Colonic mucosa (tissue), 4 donors: ENCODE results near the gene USP11. TPM values are rescaled to one million over a fixed set of nuclear protein-coding genes. Genes with fewer than 3 reads are reported as not detected.
"Not testable (repeated sequence)": the region's sequence is repeated elsewhere in the genome, so short reads cannot be mapped to it uniquely, and the experiment has no call there.

Source experiments
- DNase-seq: peaks from one replicate; pipeline ENCODE4 v3.0.0-alpha.2; 2020
- H3K27ac ChIP-seq: fragments of 200-600 bp; one replicate; pipeline ENCODE4 v1.8.0; 2021
- H3K27me3 ChIP-seq: fragments of 200-600 bp; one replicate; pipeline ENCODE4 v1.8.0; 2021
- H3K36me3 ChIP-seq: fragments of 200-600 bp; one replicate; pipeline ENCODE4 v1.8.0; 2021
- H3K4me1 ChIP-seq: fragments of 200-600 bp; one replicate; pipeline ENCODE4 v1.8.0; 2021; ENCODE audit warnings: mild to moderate bottlenecking
- H3K4me3 ChIP-seq: fragments of 200-600 bp; one replicate; pipeline ENCODE4 v1.8.0; 2021
- H3K9ac ChIP-seq, 2 donors: one replicate each; pipeline ENCODE4 v1.7.0; 2013; ENCODE audit warnings: control low read depth in 2 of 2, low read depth in 2 of 2, low read length in 2 of 2
- H3K9me3 ChIP-seq: fragments of 200-600 bp; one replicate; pipeline ENCODE4 v1.8.0; 2021
- intact Hi-C: fragments of 100-400 bp; cut with DNase I; formaldehyde crosslinking; loops from one replicate; pipeline ENCODE4 v1.14.1; 2022
- total RNA-seq, 2 donors: library from RNA; stranded (reverse); fragmentation: NEBNext Ultra II Directional in 1 of 2; extraction: Animal tissue kit (Norgen Biotek cat#: 25700) in 1 of 2; gene quantifications; one replicate each; pipeline ENCODE4 v1.2.1, GENCODE V29; 2021
- TF ChIP-seq, protein P1 (sequence below): fragments of 200-600 bp; IDR thresholded peaks from one replicate; pipeline ENCODE4 v1.8.0; 2022; ENCODE audit warnings: antibody characterized with exemption, mild to moderate bottlenecking
- donor health status: healthy.
- donor health status: DM: no; HTN: no; CAD: no.
- donor health status: DM: no; HTN: no; CAD: no.

USP11 gene
- total RNA-seq, 2 donors from 2014 or later = 20.7 to 22.9 TPM

DNA sequence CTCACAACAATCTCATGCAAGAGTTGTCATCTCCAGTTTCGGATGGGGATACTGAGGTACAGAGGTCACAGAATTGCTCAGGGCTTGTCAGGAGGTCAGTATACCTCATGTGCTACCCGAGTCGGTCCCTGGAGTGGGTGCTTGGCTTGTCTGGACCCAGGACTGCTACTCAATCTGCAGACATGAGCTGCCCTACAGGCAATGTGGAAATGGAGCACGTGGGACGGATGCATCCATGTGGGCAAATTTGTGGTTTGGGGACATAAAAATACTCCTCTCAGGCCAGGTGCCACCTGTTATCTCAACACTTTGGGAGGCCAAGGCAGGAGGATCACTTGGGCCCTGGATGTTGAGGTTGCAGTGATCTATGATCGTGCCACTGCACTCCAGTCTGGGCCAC lies 15.8 kb downstream of the USP11 start:
- H3K27me3 ChIP-seq = no peaks in the 10 kb centered on the region
- TF ChIP-seq, protein P1, sequence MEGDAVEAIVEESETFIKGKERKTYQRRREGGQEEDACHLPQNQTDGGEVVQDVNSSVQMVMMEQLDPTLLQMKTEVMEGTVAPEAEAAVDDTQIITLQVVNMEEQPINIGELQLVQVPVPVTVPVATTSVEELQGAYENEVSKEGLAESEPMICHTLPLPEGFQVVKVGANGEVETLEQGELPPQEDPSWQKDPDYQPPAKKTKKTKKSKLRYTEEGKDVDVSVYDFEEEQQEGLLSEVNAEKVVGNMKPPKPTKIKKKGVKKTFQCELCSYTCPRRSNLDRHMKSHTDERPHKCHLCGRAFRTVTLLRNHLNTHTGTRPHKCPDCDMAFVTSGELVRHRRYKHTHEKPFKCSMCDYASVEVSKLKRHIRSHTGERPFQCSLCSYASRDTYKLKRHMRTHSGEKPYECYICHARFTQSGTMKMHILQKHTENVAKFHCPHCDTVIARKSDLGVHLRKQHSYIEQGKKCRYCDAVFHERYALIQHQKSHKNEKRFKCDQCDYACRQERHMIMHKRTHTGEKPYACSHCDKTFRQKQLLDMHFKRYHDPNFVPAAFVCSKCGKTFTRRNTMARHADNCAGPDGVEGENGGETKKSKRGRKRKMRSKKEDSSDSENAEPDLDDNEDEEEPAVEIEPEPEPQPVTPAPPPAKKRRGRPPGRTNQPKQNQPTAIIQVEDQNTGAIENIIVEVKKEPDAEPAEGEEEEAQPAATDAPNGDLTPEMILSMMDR = no peak
- no peak overlapping the region for H3K27ac ChIP-seq
- no peak overlapping the region for H3K4me3 ChIP-seq
- H3K9ac ChIP-seq = no peak overlapping the region
- H3K4me1 ChIP-seq = no peaks in the 10 kb centered on the region
- H3K36me3 ChIP-seq = no peaks in the 10 kb centered on the region
- no peaks in the 10 kb centered on the region for H3K9me3 ChIP-seq
- DNase-seq = no peak
- intact Hi-C loops = no loop called here

DNA sequence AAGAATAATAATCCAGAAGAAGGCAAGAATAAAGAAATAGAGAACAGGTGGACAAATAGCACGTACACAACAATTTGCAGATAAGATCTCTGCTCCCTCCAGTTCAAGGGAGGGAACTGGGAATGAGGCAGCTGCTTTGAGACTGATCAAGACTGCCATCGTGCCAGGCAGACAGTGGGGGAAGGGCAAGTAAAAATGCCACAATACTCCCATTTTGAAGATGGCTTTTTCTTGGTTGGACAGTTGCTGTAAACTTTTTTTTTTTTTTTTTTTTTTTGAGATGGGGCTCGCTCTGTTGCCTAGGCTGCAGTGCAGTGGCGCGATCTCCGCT lies 17.2 kb downstream of the USP11 start:
- no peaks in the 10 kb centered on the region for H3K36me3 ChIP-seq
- H3K27ac ChIP-seq = no peak overlapping the region
- H3K27me3 ChIP-seq = no peaks in the 10 kb centered on the region
- no peak overlapping the region for H3K9ac ChIP-seq
- H3K4me3 ChIP-seq = no peak overlapping the region
- intact Hi-C loops = no loop called here
- TF ChIP-seq, protein P1 = no peak
- no peak for DNase-seq
- no peaks in the 10 kb centered on the region for H3K9me3 ChIP-seq
- no peaks in the 10 kb centered on the region for H3K4me1 ChIP-seq

GRCh38 chrX:47257620-47258019 lies 24.8 kb downstream of the USP11 start:
- H3K9ac ChIP-seq, H3K27ac ChIP-seq, H3K27me3 ChIP-seq, intact Hi-C loops, H3K36me3 ChIP-seq, H3K4me3 ChIP-seq, DNase-seq, H3K4me1 ChIP-seq, H3K9me3 ChIP-seq: not testable (repeated sequence)

DNA sequence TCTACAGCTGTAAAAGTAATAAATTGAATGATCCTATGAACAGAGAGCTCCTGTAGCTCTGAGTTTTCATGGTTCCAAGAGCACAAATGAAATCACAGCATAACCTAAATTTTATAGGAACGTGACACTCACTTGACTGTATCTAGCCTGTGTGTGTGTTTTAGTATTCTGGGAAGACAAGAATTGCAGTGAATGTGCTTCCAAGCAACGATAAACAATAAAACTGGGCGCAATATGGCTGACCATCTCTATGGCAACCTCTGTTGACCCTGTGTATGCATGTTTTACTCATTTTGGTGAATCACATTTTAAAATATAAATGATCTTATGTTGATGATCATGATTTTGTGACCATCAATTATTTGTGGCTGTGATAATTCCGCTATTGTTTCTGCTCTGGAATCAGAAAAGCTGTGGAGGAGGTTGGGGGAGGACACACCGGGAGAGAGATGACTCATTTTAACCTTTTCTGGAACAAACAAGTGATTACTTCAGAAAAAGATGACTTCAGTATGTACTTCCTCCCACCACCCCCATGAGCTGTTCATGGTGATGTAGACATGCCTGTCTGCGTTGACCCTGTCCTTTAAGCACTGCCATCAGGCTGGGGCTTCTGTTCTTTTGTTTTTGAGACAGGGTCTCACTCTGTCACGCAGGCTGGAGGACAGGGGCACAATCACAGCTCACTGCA lies 31.8 kb downstream of the USP11 start:
- H3K36me3 ChIP-seq = no peaks in the 10 kb centered on the region
- TF ChIP-seq, protein P1 = no peak
- H3K27ac ChIP-seq = no peak overlapping the region
- no peak overlapping the region for H3K4me3 ChIP-seq
- intact Hi-C loops = no loop called here
- H3K4me1 ChIP-seq = no peaks in the 10 kb centered on the region
- H3K27me3 ChIP-seq = peaks cover 5% of the 10 kb centered on the region
- H3K9ac ChIP-seq = no peak overlapping the region
- no peak for DNase-seq
- no peaks in the 10 kb centered on the region for H3K9me3 ChIP-seq

DNA sequence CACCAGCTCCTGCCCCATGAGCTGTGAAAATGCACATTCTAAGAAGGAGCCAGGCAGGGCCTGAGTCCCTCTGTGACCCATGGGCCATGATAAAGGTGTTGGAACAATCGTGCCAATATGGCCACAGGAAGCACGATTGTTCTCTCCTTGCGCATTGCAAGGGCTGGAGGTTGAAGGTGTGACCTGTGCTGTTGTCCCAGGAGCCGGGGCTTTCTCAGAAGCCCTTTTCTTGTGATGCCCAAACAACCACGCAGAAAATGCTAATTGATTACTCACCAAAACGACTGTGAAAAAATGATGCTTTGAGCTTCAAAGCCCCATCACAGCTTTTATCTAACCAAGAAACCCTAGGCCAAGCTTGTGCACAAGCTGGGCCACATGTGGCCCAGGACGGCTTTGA lies 33.8 kb downstream of the USP11 start:
- Histone ChIP-seq H3K36me3 (no peaks in the 10 kb centered on the region), H3K4me3 (no peak overlapping the region), H3K9me3 (no peaks in the 10 kb centered on the region), H3K27ac (no peak overlapping the region), H3K27me3 (peaks cover 5% of the 10 kb centered on the region), H3K9ac (no peak overlapping the region), H3K4me1 (no peaks in the 10 kb centered on the region)
- TF ChIP-seq, protein P1 = no peak
- DNase-seq = no peak
- intact Hi-C loops = no loop called here

- no peak for DNase-seq
- intact Hi-C loops = no loop called here
- no peaks in the 10 kb centered on the region for H3K27me3 ChIP-seq
- H3K9ac ChIP-seq = no peak overlapping the region
- TF ChIP-seq, protein P1 = no peak
- no peak overlapping the region for H3K27ac ChIP-seq
- no peak overlapping the region for H3K4me3 ChIP-seq
- H3K36me3 ChIP-seq = no peaks in the 10 kb centered on the region
- no peaks in the 10 kb centered on the region for H3K4me1 ChIP-seq
- no peaks in the 10 kb centered on the region for H3K9me3 ChIP-seq
Measured at GRCh38 chrX:47272013-47272408, 39.2 kb downstream of the USP11 start.
